LNCAP (cell line): Measurements from ENCODE around the gene AMFR.

Source experiments
- CTCF ChIP-seq: fragments of 450-650 bp; IDR thresholded peaks from 2 replicates; pipeline ENCODE4 v1.5.1; 2017; ENCODE audit warnings: mild to moderate bottlenecking

AMFR gene

DNA sequence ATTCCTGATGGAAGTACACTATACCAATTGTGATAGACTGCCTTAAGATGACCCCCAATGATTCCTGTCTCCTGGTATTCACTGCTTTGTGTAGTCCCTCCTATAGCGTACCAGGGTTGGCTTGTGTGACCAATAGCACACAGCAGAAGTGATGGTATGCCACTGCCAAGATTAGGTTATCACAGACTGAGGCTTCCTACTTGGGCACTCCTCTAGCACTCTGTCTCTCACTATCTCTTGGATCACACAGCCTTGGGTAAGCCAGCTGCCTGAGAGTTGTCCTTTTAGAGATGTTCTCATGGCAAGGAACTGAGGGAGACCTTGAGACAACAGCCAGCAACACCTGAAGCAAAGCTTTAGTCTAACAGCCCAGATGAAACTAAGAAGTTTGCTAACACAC is 12.7 kb upstream of the AMFR start:
- no peak for TF ChIP-seq CTCF

DNA sequence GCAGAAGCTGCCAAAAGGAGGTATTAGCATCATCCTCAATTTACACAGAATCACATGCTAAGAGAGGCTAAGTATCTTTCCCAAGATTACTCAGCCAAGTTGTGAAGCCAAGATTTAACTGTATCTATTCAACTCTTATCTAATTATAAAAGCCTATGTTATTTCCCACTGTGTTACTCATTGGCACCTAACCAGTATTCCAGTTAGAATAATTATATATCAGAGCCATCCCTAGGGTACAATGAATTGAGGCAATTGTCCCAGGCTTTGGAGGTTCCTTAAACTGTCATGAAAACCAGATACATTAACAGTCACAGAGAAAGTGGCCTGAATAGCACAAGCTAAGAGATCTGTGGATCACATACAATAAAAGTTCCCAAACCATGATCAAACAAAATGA is 10.9 kb upstream of the AMFR start:
- TF ChIP-seq CTCF: no peak

- TF ChIP-seq CTCF: no peak
These were observed 2.7 kb upstream of the AMFR start for GRCh38 chr16:56428091-56428490.

- no peak for TF ChIP-seq CTCF
These were observed 1.2 kb upstream of the AMFR start for GRCh38 chr16:56426585-56426984.

- no peak for TF ChIP-seq CTCF
These were observed 430 bp downstream of the AMFR start for GRCh38 chr16:56424791-56425438.

DNA sequence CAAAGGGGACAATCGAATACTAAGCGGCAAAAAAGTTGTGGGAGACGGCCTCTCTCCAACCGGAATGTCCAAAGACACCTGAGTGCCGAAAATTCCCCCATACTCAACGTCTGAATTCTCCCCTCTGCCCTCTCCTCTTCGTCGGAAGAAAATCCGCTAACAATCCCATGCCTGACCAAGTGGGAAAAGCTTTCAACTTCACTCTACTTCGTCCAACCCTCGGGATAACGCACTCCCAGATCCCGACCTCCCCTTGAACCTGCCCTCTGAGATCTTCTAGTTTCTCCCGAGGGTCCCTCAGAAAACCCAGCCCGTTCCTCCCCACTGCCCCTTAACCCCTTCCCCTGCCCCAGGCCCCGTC is 961 bp downstream of the AMFR start:
- no peak for TF ChIP-seq CTCF

GRCh38 chr16:56423584-56424403 is 1.6 kb downstream of the AMFR start:
- no peak for TF ChIP-seq CTCF
